Mucosa of descending colon (tissue), 3 donors: Measurements from ENCODE around the gene SYK. TPM values are rescaled to one million over a fixed set of nuclear protein-coding genes. Genes with fewer than 3 reads are reported as not detected.

Experiments
- ATAC-seq: fragments of 200-7000 bp; cut with Tn5 transposase; one replicate; pipeline ENCODE4 v1.9.1; 2020; ENCODE audit warnings: mild to moderate bottlenecking, moderate library complexity
- DNase-seq, 3 donors: peaks; one replicate each; pipeline ENCODE4 v3.0.0-alpha.2; 2020
- H3K36me3 ChIP-seq: fragments of 200-600 bp; one replicate; pipeline ENCODE4 v1.8.0; 2021; ENCODE audit warnings: low read depth, mild to moderate bottlenecking
- H3K4me1 ChIP-seq: fragments of 200-600 bp; one replicate; pipeline ENCODE4 v1.8.0; 2021; ENCODE audit warnings: low read depth, mild to moderate bottlenecking
- H3K4me3 ChIP-seq: fragments of 200-600 bp; one replicate; pipeline ENCODE4 v1.8.0; 2021; ENCODE audit warnings: mild to moderate bottlenecking
- H3K9me3 ChIP-seq: fragments of 200-600 bp; one replicate; pipeline ENCODE4 v1.8.0; 2021; ENCODE audit warnings: mild to moderate bottlenecking
- intact Hi-C, 2 donors: fragments of 100-400 bp; cut with DNase I in 1 of 2; cut with micrococcal nuclease in 1 of 2; formaldehyde crosslinking; loops; one replicate each; pipeline versions ENCODE4 v1.11.0 to v1.11.1; 2022; cut with DNase I, micrococcal nuclease
- total RNA-seq, 3 donors: library from RNA; stranded (reverse); fragmentation: NEBNext Ultra II Directional in 2 of 3; extraction: Animal tissue kit (Norgen Biotek cat#: 25700) in 2 of 3; gene quantifications; one replicate each; pipeline versions ENCODE4 v1.2.1 to v1.2.4, GENCODE V29; 2021 to 2023
- TF ChIP-seq, protein P1 (sequence below): fragments of 200-600 bp; IDR thresholded peaks from one replicate; pipeline ENCODE4 v1.8.0; 2022; ENCODE audit warnings: antibody characterized with exemption, mild to moderate bottlenecking
- donor health status: DM: no; HTN: no; CAD: no; lungs with moderate emphysema.
- donor health status: DM: no; HTN: no; CAD: no.
- donor health status: DM: no; HTN: yes; CAD: no.

The SYK gene
- total RNA-seq, 3 donors from 2014 or later, result 29.0 to 59.5 (median 43.4) TPM

DNA sequence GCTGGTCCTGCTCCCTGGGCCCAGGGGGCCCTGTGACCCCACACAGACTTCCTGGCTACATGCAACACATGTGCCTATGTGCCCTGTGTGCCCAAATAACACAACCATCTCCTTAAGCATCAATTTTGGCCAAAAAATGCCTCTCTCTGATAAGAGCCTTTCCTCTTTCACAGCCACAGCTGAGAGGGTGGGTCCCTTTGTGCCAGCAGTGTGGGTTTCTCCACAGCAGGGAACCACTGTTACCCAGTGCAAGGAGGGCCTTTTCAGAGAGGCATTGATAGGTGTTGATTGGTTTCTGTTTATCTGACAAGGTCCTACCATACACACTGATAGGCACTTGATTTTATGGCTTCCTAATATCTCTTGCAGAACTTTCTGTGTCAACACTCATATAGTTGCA is 42.7 kb downstream of the SYK start:
- Histone ChIP-seq H3K4me3 (no peak overlapping the region), H3K36me3 (no peaks in the 10 kb centered on the region), H3K4me1 (no peaks in the 10 kb centered on the region), H3K9me3 (no peaks in the 10 kb centered on the region)
- ATAC-seq (no peak), DNase-seq (no peak)
- TF ChIP-seq, protein P1, sequence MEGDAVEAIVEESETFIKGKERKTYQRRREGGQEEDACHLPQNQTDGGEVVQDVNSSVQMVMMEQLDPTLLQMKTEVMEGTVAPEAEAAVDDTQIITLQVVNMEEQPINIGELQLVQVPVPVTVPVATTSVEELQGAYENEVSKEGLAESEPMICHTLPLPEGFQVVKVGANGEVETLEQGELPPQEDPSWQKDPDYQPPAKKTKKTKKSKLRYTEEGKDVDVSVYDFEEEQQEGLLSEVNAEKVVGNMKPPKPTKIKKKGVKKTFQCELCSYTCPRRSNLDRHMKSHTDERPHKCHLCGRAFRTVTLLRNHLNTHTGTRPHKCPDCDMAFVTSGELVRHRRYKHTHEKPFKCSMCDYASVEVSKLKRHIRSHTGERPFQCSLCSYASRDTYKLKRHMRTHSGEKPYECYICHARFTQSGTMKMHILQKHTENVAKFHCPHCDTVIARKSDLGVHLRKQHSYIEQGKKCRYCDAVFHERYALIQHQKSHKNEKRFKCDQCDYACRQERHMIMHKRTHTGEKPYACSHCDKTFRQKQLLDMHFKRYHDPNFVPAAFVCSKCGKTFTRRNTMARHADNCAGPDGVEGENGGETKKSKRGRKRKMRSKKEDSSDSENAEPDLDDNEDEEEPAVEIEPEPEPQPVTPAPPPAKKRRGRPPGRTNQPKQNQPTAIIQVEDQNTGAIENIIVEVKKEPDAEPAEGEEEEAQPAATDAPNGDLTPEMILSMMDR, result no peak
- intact Hi-C loops, result no loop called here

DNA sequence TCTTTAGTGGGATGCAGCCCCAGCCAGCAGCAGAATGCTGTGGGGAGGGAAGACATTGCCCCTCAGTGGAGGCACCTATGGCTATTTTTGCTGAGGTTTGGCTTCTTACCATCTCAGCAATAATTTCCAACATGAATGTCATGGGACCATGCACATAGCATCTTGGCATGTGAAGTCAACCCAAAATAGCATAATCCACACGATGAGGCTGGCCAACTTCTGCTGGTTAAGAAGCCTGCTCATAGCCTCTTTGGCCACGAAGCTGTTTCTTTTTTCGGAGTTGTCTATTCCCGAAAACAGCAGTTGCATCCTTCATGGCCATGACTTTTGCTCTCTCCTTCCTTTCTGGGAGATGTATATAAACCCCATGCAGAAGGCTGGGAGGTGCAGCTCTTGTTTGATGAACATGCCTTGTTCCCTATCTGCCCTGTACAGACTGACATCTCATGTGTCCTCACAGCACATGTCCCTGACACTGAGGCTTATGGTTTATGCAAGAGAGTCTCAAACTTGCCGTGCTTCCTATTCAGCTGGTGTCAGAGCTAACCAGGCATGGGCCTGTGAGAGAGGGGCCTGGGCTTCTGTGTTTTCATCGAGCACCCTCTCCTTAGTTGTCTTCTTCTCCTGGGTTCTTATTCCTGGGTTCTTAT is 45.3 kb downstream of the SYK start:
- DNase-seq, result no peak
- no peak for ATAC-seq
- Histone ChIP-seq H3K4me1 (no peaks in the 10 kb centered on the region), H3K4me3 (no peak overlapping the region), H3K36me3 (peaks cover 4% of the 10 kb centered on the region), H3K9me3 (no peaks in the 10 kb centered on the region)
- TF ChIP-seq, protein P1, result no peak
- intact Hi-C loops, result no loop called here

DNA sequence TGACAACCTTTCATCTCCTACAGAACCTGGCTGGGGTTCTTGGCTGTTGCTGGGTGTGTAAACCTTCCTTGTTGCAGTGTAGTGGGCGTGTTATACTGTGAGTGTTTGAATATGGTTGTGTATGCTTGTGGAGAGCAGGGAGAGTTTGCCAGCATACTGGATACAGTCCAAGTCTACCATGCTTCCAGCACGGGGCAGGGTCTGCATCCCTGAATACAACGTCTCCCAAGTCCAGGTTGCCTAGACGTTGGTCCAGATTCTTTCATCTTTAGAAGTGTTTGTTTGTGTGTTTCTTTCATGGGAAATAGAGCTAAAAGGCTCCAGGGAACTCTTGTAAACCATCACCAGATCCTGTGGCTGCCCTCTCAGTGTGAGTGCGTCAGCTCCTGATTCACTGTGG is 46.4 kb downstream of the SYK start:
- no peak overlapping the region for H3K4me3 ChIP-seq
- TF ChIP-seq, protein P1, result no peak
- H3K36me3 ChIP-seq, result peaks cover 4% of the 10 kb centered on the region
- intact Hi-C loops, result no loop called here
- H3K9me3 ChIP-seq, result no peaks in the 10 kb centered on the region
- ATAC-seq, result no peak
- DNase-seq, result no peak
- no peaks in the 10 kb centered on the region for H3K4me1 ChIP-seq

DNA sequence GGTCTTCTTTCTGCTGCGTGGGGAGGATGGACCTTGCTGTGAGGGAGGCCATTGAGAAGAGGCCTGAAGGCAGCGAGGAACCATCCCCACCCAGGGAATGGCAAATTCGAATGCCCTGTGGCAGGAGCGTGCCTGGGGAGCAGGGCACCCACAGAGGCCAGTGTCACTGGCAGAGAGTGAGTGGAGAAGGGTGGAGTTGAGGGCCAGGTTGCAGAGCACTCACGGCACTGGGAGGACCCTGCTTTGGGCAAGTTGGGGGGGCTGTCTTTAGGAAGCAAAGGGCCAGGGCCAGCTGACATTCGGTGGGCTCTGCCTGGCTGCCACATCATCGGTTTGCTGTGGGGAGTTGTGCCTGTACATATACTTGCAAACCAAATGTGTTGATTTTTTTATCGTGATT is 47.2 kb downstream of the SYK start:
- DNase-seq (no peak), ATAC-seq (no peak)
- Histone ChIP-seq H3K9me3 (no peaks in the 10 kb centered on the region), H3K4me1 (no peaks in the 10 kb centered on the region), H3K36me3 (peaks cover 4% of the 10 kb centered on the region), H3K4me3 (no peak overlapping the region)
- intact Hi-C loops, result no loop called here
- TF ChIP-seq, protein P1, result no peak

DNA sequence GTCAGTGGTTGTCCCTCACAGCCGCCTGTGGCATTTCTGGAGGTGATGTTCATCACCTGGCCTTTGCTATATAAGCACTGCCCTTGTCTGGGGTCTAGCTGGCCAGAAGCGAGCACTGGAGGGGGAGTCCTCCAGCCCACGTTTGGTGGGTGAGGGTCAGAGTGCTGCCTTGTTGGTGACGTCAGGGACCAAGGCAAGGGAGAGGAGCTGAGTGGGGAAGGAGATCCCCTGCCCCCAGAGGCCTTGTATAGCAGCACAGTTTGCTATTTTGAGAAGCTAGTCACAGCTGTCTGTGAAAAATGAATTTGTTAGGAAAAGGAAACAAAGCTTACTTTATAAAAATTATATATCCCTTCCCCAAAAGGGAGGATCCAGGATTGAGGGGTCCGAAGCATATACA is 49.8 kb downstream of the SYK start:
- no peak for ATAC-seq
- no peaks in the 10 kb centered on the region for H3K4me1 ChIP-seq
- H3K4me3 ChIP-seq, result no peak overlapping the region
- TF ChIP-seq, protein P1, result no peak
- DNase-seq, result no peak
- intact Hi-C loops, result no loop called here
- H3K36me3 ChIP-seq, result peaks cover 4% of the 10 kb centered on the region
- no peaks in the 10 kb centered on the region for H3K9me3 ChIP-seq

DNA sequence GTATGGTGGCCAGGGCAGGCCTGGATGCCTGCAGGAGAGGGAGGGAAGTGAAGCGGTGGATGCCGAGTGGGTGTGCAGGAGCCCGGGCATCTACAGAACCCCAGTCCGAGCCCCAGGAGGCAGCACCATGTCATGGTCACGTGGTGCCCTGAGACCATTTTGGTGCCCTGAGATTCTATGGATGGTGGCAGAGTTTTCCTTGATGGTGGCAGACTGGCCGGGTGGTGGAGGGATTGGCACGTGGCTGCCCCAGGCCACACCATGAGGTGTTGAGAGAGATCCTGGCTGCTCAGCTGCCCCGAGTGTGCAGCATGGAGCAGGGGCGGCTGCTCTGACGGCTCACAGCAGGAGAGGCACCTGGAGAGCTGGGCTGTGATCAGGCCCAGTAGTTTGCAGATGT is 52.3 kb downstream of the SYK start:
- ATAC-seq (no peak), DNase-seq (no peak)
- intact Hi-C loops, result no loop called here
- H3K36me3 ChIP-seq, result peaks cover 4% of the 10 kb centered on the region
- no peaks in the 10 kb centered on the region for H3K4me1 ChIP-seq
- H3K4me3 ChIP-seq, result no peak overlapping the region
- TF ChIP-seq, protein P1, result no peak
- no peaks in the 10 kb centered on the region for H3K9me3 ChIP-seq
